Body of pancreas (tissue), 4 donors: ENCODE data around the gene ADGRL3.
"Not testable (repeated sequence)": the region's sequence is repeated elsewhere in the genome, so short reads cannot be mapped to it uniquely, and the experiment has no call there.

ENCODE experiments used
- POLR2A ChIP-seq, 3 donors: fragments of 450-650 bp; IDR thresholded peaks; one replicate each; pipeline ENCODE4 v1.6.1; 2016; ENCODE audit warnings: antibody characterized with exemption in 3 of 3, mild to moderate bottlenecking in 2 of 3
- TF ChIP-seq, protein P1 (sequence below), 7 experiments: fragments of 450-650 bp in 4 of 7; fragments of 200-600 bp in 3 of 7; sonication (generic) in 3 of 7; IDR thresholded peaks; one replicate each; pipeline ENCODE4 v1.5.1; 2016 to 2019; ENCODE audit warnings: antibody characterized with exemption in 7 of 7

DNA sequence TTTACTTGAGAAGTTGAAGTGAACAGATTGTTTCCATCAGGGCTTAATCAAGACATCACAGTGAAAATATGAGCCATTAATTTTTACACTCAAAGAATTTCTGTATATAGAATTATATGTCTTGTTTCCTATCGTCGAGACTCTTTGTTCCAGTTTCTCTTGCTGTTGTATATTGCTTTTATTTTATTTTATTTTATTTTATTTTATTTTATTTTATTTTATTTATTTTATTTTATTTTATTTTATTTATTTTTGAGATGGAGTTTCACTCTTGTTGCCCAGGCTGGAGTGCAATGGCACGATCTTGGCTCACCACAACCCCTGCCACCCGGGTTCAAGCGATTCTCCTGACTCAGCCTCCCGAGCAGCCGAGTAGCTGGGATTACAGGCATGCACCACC lies 786.8 kb downstream of the ADGRL3 start:
- TF ChIP-seq, protein P1, sequence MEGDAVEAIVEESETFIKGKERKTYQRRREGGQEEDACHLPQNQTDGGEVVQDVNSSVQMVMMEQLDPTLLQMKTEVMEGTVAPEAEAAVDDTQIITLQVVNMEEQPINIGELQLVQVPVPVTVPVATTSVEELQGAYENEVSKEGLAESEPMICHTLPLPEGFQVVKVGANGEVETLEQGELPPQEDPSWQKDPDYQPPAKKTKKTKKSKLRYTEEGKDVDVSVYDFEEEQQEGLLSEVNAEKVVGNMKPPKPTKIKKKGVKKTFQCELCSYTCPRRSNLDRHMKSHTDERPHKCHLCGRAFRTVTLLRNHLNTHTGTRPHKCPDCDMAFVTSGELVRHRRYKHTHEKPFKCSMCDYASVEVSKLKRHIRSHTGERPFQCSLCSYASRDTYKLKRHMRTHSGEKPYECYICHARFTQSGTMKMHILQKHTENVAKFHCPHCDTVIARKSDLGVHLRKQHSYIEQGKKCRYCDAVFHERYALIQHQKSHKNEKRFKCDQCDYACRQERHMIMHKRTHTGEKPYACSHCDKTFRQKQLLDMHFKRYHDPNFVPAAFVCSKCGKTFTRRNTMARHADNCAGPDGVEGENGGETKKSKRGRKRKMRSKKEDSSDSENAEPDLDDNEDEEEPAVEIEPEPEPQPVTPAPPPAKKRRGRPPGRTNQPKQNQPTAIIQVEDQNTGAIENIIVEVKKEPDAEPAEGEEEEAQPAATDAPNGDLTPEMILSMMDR (IDR thresholded peaks at IDR 0.05): not testable (repeated sequence)
- not testable (repeated sequence) for TF ChIP-seq POLR2A (IDR thresholded peaks at IDR 0.05)
